A673 (cell line): ENCODE data around the gene SLF2. TPM values are rescaled to one million over a fixed set of nuclear protein-coding genes. Genes with fewer than 3 reads are reported as not detected.

ENCODE experiments used
- BruUV-seq: library from RNA; stranded (reverse); fragments of 400-500 nt; replicated peaks from 2 replicates; lab custom pipeline; 2021; lab: Mats Ljungman, UMichigan
- CTCF ChIA-PET: fragments of 300-600 bp; sonication (Branson Sonifier 250); formaldehyde crosslinking; loops from one replicate; lab custom pipeline; 2022; ENCODE audit warnings: antibody characterized with exemption; lab: Charles Lee
- POLR2A ChIA-PET: fragments of 300-600 bp; sonication (Branson Sonifier 250); formaldehyde crosslinking; loops from one replicate; lab custom pipeline; 2022; ENCODE audit warnings: antibody characterized with exemption; ENCODE audit not compliant: low non-redundant PET; lab: Charles Lee
- DNase-seq: peaks from one replicate; pipeline ENCODE4 v3.0.0-alpha.2; 2015; ENCODE audit warnings: low spot score
- H3K27ac ChIP-seq: fragments of 200-600 bp; sonication (generic); 2 replicates; pipeline ENCODE4 v1.5.1; 2016; ENCODE audit warnings: mixed run types, low read depth, mild to moderate bottlenecking, mixed read lengths, antibody characterized with exemption, low read length; ENCODE audit not compliant: poor library complexity, severe bottlenecking
- H3K27me3 ChIP-seq: fragments of 200-600 bp; sonication (generic); replicated peaks from 2 replicates; pipeline ENCODE4 v1.6.1; 2017; ENCODE audit warnings: mixed run types, low read depth, mild to moderate bottlenecking, mixed read lengths, antibody characterized with exemption, low read length; ENCODE audit not compliant: insufficient read depth, poor library complexity
- H3K36me3 ChIP-seq: fragments of 200-600 bp; sonication (generic); 2 replicates; pipeline ENCODE4 v1.6.1; 2016; ENCODE audit warnings: mixed run types, mild to moderate bottlenecking, mixed read lengths, antibody characterized with exemption, low read length; ENCODE audit not compliant: insufficient read depth, poor library complexity, severe bottlenecking
- H3K4me1 ChIP-seq: fragments of 200-600 bp; sonication (generic); 2 replicates; pipeline ENCODE4 v1.6.1; 2017; ENCODE audit warnings: mixed run types, mild to moderate bottlenecking, mixed read lengths, antibody characterized with exemption, low read length; ENCODE audit not compliant: insufficient read depth, poor library complexity, severe bottlenecking
- H3K4me3 ChIP-seq: fragments of 200-600 bp; sonication (generic); 2 replicates; pipeline ENCODE4 v1.5.1; 2016; ENCODE audit warnings: low read depth, mixed run types, mild to moderate bottlenecking, mixed read lengths, low read length; ENCODE audit not compliant: poor library complexity, severe bottlenecking
- H3K9me3 ChIP-seq: fragments of 200-600 bp; sonication (generic); 2 replicates; pipeline ENCODE4 v1.6.1; 2016; ENCODE audit warnings: mixed run types, low read depth, mild to moderate bottlenecking, mixed read lengths, antibody characterized with exemption, low read length; ENCODE audit not compliant: poor library complexity, severe bottlenecking
- EZH2 ChIP-seq: fragments of 200-600 bp; sonication (generic); IDR thresholded peaks from 2 replicates; pipeline ENCODE4 v1.6.1; 2017; ENCODE audit warnings: borderline replicate concordance, low read depth, mild to moderate bottlenecking, mixed read lengths, antibody characterized with exemption, low read length; ENCODE audit not compliant: poor library complexity, severe bottlenecking
- intact Hi-C: fragments of 100-400 bp; cut with micrococcal nuclease; formaldehyde crosslinking; loops from one replicate; pipeline ENCODE4 v1.10.0; 2022; ENCODE audit not compliant: unreplicated experiment
- total RNA-seq: library from RNA; stranded (reverse); gene quantifications from 2 replicates; pipeline ENCODE4 v1.2.3, GENCODE V29; 2021
- TF ChIP-seq, protein P1 (sequence below): fragments of 300-800, 200-600 bp; sonication (generic); conservative IDR thresholded peaks from 2 replicates; pipeline ENCODE4 v1.5.1; 2017; ENCODE audit warnings: low read depth, mild to moderate bottlenecking, antibody characterized with exemption, low read length, moderate library complexity, mixed read lengths

SLF2 gene
- total RNA-seq, 1 experiment from 2014 or later = 39.4 TPM

DNA sequence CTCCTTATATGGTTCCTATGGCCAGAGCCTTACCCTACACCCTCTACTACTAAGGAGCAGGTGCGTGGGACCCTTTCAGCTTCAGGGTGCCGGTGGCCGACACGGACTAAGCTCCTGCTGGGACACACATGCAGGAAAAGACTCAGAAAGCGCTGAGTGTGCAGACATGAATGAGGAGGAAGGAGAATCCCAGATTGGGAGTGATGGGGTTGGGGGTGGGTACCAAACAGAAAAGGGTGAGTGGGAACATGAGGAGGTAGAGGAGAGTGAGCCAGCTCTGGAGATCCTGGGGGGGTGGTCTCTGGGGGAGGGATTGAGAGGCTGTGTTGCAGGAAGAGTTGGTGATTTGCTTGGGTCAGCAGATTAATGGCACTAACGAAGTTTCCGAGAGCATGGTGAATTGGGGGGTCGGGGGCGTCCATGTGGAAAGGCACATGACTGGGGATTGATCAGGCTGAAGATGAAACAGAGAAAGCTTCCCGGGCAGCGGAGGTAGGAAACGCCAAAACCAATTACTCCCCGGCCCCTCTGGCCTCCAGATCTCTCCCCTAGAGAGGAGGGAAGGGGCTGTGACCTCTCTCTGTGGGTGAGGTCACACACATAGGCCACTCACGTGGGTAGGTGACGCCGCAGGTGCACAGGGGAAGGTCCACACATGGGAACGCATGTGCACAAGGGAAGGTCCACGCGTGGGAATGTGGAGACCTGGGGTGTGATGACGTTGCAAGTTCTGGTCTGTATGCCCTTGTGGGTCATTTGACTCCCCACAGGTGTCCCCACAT is 37.9 kb upstream of the SLF2 start:
- no peak overlapping the region for H3K27ac ChIP-seq
- no peak overlapping the region for H3K4me3 ChIP-seq
- H3K9me3 ChIP-seq = no peaks in the 10 kb centered on the region
- intact Hi-C loops = loop anchor here (5.0 to 10.0 kb wide), 3 partner anchors 128 to 440 kb away; partner anchors contain the start of gene PAX2
- DNase-seq = no peak
- peaks cover 3% of the 10 kb centered on the region for H3K27me3 ChIP-seq
- H3K4me1 ChIP-seq = no peaks in the 10 kb centered on the region
- H3K36me3 ChIP-seq = no peaks in the 10 kb centered on the region
- no TSS peak for BruUV-seq
- TF ChIP-seq, protein P1, sequence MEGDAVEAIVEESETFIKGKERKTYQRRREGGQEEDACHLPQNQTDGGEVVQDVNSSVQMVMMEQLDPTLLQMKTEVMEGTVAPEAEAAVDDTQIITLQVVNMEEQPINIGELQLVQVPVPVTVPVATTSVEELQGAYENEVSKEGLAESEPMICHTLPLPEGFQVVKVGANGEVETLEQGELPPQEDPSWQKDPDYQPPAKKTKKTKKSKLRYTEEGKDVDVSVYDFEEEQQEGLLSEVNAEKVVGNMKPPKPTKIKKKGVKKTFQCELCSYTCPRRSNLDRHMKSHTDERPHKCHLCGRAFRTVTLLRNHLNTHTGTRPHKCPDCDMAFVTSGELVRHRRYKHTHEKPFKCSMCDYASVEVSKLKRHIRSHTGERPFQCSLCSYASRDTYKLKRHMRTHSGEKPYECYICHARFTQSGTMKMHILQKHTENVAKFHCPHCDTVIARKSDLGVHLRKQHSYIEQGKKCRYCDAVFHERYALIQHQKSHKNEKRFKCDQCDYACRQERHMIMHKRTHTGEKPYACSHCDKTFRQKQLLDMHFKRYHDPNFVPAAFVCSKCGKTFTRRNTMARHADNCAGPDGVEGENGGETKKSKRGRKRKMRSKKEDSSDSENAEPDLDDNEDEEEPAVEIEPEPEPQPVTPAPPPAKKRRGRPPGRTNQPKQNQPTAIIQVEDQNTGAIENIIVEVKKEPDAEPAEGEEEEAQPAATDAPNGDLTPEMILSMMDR = no peak
- TF ChIP-seq EZH2 = no peak
- ChIA-PET POLR2A (no interaction called here), CTCF (interaction anchor here (1.1 kb wide), 1 partner anchor 14 kb away, joined by 3 read pairs; no protein-coding TSS in a partner anchor)

DNA sequence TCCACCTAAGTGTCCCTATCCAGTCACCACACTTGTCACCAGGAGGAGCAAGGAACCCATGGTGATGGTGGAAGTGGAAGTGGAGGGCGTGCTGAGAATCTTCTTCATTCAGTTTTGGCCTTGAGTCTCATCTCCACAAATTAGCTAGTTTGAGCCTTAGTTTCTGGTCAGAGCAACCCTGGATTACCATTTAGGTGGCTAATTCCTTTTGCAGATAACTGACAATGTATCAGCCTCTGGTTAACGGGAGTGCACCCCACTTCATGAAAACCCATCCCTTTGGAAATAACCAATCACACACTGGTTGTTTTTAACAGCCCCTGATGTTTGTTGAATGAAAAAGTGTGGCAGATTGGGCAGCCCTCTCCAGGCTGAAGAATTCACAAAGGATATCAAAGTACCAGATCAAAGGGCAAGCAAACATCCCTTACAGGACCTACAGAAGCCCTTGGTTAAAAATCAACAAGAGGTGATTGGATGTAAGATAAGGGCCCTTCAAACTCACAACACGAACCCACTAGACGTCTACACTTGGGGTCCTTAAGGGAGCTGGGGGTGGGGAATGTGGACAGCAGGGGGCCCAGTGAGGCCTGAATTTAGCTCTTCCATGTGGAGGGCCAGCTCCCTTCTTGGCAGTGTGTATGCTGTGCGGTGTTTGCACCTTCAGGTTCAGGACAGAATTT is 37.1 kb upstream of the SLF2 start:
- no peaks in the 10 kb centered on the region for H3K4me1 ChIP-seq
- TF ChIP-seq, protein P1 = no peak
- no peak for TF ChIP-seq EZH2
- intact Hi-C loops = loop anchor here (10.0 kb wide), 1 partner anchor 441 kb away; no protein-coding TSS in a partner anchor
- no peak for DNase-seq
- H3K27me3 ChIP-seq = peaks cover 3% of the 10 kb centered on the region
- H3K4me3 ChIP-seq = no peak overlapping the region
- CTCF ChIA-PET = no interaction called here
- POLR2A ChIA-PET = no interaction called here
- no TSS peak for BruUV-seq
- H3K27ac ChIP-seq = no peak overlapping the region
- H3K36me3 ChIP-seq = no peaks in the 10 kb centered on the region
- H3K9me3 ChIP-seq = no peaks in the 10 kb centered on the region

DNA sequence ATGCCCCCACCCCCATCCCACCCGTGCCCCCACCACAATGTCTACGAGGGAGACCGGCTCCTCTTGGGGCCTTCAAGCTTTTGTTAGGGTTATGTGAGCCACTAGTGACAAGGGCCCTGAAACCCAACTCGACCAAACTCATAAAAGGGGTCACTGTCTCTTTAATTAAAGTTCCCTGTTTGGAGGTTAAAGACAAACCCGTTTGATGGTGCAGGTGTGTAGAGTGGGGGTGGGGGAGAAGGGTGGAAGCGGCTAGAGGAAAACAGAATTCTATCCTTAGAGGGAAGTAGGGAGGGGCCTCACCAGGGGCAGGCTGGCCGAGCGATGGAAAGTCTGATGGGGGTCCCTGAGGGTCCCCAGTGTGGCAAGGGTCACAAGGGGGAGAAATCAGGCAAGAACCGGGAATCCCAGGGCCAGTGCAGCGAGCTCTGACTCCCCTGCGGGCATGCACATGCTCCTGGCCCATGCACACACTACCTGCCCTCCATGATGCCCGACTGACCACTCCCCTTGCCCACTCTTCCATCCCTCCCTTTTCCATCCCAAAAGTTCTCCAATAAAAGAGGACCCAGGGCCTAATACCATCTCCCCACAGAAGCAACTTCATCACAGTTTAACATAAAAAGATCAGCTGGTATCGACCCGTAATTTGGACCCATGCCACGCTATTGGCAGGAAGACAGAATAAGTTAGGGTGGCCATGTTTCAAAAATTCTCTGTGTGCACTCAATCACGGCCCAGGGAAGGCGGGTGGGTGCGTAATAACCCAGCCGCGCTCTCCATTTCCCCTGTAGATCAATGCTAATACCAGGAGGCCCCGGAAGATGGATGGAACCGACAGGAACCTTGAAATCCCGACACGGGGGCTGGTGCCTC is 35.9 kb upstream of the SLF2 start:
- BruUV-seq = no TSS peak

More for the DNA sequence above, 35.9 kb upstream of the SLF2 start:
- ChIA-PET CTCF (interaction anchor here (2.3 kb wide), 1 partner anchor 133 kb away, joined by 9 read pairs; no protein-coding TSS in a partner anchor), POLR2A (no interaction called here)
- peaks cover 3% of the 10 kb centered on the region for H3K27me3 ChIP-seq
- no peaks in the 10 kb centered on the region for H3K36me3 ChIP-seq
- no peak for DNase-seq
- intact Hi-C loops = loop anchor here (10.0 kb wide), 1 partner anchor 442 kb away; no protein-coding TSS in a partner anchor
- no peak for TF ChIP-seq EZH2
- no peak overlapping the region for H3K4me3 ChIP-seq
- no peak overlapping the region for H3K27ac ChIP-seq
- H3K4me1 ChIP-seq = no peaks in the 10 kb centered on the region
- H3K9me3 ChIP-seq = no peaks in the 10 kb centered on the region
